ENCODE measurements around the gene JMJD7. TPM values are rescaled to one million over a fixed set of nuclear protein-coding genes. Genes with fewer than 3 reads are reported as not detected.

The JMJD7 gene
- 14.3 TPM for total RNA-seq
- long read RNA-seq, transcript JMJD7-201 (8 exons, 1,416 nt) = major isoform, 38 of 49 reads
- long read RNA-seq, partial matches to known transcripts = 11 of 49 reads
- long read RNA-seq, other reads (novel, unspliced or antisense) = 0 of 49 reads

DNA sequence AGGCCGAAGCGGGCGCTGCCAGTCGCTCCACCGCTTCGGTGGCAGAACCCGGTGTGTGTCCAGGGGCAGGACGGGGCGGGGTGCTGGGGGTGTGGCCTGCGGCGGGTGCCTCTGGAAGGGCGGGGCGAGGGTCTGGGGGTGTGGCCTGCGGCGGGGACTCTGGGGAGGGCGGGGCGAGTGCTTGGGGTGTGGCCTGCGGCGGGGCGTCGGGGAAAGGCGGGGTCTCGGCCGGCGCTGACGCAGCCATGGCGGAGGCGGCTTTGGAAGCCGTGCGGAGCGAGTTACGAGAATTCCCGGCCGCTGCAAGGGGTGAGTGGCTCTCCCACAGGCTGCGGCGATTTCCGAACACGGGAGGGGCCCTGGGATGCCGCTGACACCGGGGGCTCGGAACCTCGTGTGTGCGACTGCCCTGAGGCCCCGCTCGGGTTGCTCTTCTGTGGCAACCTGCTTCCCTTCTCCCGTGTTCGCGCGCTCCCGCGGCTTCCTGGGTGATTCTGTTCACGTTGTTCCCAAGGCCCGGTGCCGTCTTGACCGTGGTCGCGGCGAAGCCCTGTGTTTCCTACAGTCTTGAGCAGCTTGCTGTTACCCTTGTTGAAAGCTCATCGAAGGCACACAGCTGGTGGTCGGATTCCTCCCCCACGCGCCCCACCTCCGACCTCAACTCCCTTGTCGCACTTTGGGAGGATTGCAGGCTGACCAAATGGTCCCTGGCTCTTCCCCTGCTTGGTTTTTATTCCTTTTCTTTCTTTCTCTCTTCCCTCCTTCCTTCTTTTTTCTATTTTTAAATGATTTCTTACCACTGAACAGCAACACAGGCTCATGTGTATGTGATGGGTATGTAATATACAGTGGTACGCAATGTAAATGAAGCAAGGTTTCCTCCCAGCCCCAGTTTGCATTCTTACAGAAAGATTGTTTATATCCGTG lies at the start of gene JMJD7:
JMJD7 (plus strand) TSS at position 213 of the 927 bp plus-strand sequence; CDS start at position 246, 33 bp downstream.
- intact Hi-C loops (cut with DNase I) = loop anchor here (2.0 kb wide), 1 partner anchor 77 kb away; no protein-coding TSS in a partner anchor

DNA sequence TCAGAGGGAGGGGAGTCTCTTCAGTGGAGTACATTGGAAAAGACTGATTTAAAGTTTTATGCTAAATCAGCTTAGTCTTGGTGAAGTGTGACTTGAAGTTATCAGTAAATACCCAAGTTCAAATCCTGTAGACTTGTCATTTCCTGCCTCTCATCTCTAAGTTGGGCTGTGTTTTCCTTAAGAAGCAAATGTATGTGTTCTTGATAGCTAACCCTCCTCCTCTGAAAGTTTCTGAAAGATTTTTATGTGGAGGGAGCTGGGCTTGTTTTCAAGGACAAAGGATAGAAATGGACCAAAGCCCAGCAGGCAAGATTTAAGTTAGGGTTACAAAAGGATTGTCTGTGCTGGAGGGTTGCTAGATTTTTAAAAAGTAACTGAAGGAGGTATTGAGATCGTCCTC lies 49.4 kb upstream of the JMJD7 start:
- intact Hi-C loops (cut with DNase I) = no loop called here
- ATAC-seq (ENCODE audit: poor library complexity) (no peak), DNase-seq (no peak)

More for the DNA sequence above, at the start of gene JMJD7:
- ATAC-seq (ENCODE audit: poor library complexity) = peak; percentile 98
- peak; percentile 97 for DNase-seq

DNA sequence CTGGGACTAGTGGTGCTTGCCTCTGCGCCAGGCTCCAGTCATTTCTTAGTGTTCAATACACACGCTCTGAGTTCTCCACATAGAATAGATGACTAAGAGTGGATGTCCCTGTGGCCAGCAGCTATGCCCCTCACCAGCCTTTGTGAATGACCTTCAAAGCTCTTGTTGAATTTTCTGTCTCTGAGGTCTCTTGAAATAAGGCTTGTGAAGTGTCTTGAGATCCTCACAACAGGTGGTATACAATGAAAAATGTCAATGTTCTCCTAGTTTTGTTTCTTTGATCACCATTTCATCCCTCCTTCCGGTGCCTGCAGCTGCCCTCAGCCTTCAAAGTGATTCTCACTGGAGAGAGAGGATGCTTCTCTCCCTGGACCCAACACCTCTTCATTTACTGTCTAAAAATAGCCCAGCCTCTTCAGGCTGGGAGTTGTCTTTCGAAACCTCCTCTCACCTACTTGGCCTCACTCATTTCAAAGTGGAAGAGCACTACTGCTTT lies 48.2 kb upstream of the JMJD7 start:
- DNase-seq = no peak
- peak; percentile 84 for ATAC-seq (ENCODE audit: poor library complexity)
- intact Hi-C loops (cut with DNase I) = no loop called here

DNA sequence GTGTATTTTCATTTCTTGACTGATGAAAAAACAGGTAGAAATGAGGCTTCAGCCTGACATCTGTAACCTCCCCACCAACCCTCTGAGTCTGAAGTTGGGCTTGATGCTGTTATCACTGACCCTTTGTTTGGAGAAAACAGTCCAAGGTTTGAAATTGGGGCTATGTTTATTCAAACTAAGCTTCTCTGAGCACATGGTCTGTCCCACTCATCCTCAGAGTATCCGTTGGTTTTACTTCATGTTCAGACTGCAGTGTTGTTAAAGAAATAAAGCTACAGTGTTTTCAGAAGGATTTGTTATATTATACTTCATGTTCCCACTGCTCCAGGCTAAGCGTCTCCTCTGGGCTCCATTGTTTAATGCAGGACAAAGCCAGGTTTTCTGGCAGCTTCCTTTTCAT lies 47.6 kb upstream of the JMJD7 start:
- intact Hi-C loops (cut with DNase I) = no loop called here
- ATAC-seq (ENCODE audit: poor library complexity) = no peak
- no peak for DNase-seq

DNA sequence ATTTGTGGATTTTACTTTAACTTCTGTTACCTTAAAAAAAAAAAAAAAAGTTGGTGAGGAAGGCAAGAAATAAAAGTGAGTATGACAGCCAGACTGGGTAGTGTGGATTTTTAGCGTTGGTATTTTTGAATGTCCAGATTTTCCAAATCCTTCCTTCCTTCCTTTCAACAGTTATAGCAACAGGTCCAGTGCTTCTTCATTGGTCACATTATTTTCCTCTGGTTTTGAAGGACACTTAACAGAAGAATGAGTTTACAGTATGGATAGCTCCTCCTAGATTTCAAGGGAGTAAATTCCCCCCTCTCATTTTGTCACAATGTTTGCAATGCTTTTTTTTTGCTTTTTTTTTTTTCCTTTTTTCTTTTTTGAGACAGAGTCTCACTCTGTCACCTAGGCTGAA lies 47.2 kb upstream of the JMJD7 start:
- intact Hi-C loops (cut with DNase I) = no loop called here
- DNase-seq = no peak
- no peak for ATAC-seq (ENCODE audit: poor library complexity)

DNA sequence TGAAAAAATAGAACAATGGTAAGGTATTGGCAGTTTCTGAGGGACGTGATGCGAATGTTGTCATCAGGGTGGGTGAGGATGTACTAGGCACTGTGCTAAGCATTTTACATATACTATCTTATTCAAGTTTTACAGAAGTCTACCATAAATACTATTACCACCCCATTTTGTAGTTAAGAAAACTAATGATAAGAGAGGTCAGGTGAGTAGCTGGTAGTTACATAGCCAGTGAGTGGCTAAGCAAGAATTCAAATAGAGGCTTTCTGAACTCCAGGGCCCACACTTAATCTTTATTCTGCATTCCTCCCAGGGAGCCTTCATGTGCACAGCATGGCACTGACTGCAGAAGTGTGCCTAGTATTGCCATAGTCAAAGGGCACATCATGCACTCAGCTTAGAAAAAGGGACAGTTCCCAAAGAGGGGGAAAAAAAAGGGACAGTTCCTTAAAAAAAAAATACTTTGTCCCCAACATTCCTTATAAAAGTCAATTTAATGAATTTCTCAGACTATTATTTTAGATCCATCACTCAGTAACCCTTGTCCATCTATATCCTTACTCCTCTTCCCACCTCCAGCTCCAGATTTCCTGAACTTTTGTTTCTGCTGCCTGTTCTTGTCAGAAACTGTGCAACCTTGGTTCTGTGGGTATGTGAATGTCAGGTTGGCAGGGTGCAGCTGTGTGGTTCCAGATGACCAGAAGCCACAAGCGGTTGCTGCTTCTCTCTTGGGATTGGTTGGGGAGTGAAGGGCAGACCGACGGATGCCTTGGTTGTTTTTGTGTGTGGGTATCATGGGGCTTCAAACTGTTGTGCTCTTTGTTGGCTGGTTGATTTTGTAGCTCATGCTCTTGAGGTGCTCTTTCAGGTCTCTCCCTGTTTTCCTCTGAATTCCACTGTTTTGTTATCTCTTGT lies 45.3 kb upstream of the JMJD7 start:
- DNase-seq = no peak
- intact Hi-C loops (cut with DNase I) = no loop called here

DNA sequence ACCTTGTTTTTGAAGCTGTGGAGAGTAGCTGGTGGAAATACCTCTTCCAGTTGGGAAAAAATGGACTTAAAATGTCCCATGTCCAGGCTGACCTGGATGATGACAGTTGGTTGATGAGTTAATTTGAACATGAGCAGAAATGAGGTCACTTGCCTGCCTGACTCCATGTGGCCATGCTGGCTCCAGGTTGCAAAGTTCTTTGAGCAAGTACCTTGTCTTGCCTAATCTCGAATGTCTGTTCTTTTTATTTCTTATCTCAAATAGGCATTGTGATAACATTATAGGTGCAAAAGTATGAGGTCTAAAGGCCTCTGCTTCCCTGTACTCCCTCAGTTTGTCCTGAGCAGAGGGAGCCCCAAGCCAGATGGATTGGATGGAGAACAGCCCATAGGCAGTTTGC lies 44.6 kb upstream of the JMJD7 start:
- DNase-seq (no peak), ATAC-seq (ENCODE audit: poor library complexity) (no peak)
- intact Hi-C loops (cut with DNase I) = no loop called here

More for the DNA sequence above, 45.3 kb upstream of the JMJD7 start:
- no peak for ATAC-seq (ENCODE audit: poor library complexity)

DNA sequence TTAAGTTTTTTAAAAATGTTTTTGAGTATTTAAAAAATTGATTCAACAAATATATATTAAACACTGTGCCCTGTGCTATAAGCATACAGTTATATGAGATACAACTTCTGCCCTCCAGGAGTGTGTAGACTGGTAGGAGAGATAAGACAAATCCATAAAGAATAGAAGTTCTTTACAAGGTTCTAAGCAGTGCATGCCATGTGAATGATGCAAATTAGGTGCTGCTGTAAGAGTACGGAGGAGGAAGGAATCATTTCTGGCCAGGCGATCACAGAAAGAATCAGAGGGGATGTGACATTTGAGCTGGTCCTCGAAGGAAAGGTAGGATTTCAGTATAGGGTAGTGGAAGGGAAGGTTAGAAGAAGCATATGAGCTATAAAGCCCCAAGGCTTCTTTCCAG lies 39.6 kb upstream of the JMJD7 start:
- DNase-seq (no peak), ATAC-seq (ENCODE audit: poor library complexity) (no peak)
- intact Hi-C loops (cut with DNase I) = no loop called here

DNA sequence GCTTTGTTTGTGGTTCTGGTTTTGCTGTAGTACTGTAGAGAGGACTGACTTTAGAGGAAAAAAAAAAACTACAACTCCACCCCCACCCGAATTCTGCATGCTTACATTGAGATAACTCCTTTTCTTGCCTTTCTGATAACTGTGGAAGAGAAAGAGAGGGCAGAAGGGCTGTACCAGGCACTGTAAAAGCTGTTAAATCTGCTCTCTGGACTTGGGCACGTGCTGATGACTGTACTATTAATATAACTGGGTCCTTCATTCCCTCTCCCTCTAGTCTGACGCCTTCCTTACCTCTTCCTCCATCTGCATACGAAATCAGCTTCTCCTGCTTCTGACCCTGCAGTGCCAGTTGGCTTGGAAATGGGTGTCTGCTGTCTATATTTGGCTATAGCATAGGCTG lies 38.7 kb upstream of the JMJD7 start:
- DNase-seq = no peak
- intact Hi-C loops (cut with DNase I) = no loop called here
- peak; percentile 69 for ATAC-seq (ENCODE audit: poor library complexity)

DNA sequence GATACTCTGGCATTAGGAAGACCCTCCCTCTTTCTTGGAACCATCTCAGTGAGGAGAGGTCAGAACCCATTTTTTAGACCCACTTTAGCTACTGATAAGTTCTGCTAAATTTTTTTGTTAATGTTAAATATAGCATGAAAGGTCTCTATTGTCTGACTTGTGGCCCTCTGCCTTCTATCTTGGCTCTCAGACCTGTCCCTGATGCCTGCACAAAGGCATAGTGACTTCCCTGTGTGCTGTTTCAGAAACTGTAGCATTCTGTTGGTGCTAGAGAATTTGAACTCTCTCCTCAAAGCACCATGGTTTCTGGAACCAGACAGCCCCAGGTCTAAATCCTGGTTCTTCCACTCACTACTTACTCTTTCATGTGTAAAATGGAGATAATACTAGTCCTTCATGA lies 38.2 kb upstream of the JMJD7 start:
- intact Hi-C loops (cut with DNase I) = no loop called here
- no peak for DNase-seq
- ATAC-seq (ENCODE audit: poor library complexity) = no peak

DNA sequence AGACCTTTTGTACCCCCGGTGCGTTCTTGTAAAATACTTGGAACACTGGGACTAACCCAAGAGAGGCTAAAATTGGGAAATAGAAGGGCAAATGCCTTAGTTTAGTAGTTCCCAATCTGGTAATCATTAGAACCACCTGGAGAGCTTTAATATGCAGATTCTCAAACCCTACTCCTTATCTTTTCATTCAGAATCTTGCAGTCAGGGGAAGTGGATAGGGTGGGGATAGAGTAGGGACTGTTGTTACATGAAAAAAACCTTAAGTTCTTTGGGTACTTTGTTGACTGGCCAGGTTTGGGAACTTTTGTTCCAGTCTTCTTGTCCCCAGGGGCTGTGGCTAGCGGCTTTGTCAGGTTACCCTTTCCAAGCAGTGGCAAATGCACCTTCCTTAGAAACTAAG lies 37.7 kb upstream of the JMJD7 start:
- DNase-seq (no peak), ATAC-seq (ENCODE audit: poor library complexity) (no peak)
- intact Hi-C loops (cut with DNase I) = no loop called here

DNA sequence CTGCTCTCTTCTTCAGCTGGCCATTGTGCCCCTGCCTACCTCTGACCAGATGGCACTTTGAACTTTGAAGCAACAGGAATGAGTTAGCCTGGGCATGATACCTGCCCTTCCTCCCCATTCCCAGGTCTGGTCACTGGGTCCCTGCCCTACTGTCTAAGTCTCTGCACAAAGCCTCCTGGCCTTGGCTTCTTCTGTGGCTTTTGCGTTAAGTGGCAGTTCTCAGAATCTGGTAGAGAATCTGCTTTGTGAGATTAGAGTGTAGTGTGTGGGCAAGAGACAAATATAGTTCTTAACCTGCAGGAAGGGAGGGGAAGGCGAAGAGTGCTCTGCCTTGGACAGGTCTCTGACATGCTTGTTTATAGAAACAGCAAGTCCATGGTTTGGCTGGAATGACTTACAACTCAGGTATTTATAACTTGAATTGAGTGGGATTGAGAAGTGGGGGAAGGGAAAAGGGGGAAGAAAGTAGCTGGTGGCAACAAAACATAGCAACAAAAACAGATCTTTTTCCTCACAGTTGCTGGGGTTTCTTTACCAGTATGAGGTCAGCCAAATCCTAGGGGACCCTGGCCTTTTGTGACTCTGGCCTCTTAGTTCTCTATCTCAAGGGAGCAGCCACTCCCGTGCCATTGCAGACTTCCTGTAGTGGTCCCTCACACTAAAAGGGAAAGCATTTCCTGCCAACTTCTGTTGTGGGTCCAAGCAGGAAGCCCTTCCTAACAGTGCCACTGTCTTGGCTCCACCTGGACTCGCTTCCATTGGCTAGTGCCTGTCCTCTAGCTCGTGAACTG lies 36.9 kb upstream of the JMJD7 start:
- DNase-seq (no peak), ATAC-seq (ENCODE audit: poor library complexity) (peak; percentile 55)
- intact Hi-C loops (cut with DNase I) = no loop called here

DNA sequence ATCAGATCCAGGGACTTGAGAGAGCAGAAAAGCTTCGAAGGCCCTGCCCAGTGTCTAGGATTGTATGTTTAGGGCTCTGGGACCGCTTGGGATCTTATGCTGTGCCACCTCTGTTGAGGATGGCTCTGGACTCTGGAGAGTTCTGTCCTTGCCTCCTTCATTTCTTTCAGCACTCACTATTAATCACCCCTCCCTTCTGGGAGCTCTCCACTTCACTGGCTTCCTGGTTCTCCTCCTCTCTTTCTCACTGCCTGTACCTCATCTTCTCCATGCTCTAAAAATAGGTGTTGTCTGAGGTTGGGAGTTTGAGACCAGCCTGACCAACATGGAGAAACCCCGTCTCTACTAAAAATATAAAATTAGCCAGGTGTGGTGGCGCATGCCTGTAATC lies 36.4 kb upstream of the JMJD7 start:
- intact Hi-C loops (cut with DNase I) = no loop called here
- DNase-seq (no peak), ATAC-seq (ENCODE audit: poor library complexity) (no peak)

DNA sequence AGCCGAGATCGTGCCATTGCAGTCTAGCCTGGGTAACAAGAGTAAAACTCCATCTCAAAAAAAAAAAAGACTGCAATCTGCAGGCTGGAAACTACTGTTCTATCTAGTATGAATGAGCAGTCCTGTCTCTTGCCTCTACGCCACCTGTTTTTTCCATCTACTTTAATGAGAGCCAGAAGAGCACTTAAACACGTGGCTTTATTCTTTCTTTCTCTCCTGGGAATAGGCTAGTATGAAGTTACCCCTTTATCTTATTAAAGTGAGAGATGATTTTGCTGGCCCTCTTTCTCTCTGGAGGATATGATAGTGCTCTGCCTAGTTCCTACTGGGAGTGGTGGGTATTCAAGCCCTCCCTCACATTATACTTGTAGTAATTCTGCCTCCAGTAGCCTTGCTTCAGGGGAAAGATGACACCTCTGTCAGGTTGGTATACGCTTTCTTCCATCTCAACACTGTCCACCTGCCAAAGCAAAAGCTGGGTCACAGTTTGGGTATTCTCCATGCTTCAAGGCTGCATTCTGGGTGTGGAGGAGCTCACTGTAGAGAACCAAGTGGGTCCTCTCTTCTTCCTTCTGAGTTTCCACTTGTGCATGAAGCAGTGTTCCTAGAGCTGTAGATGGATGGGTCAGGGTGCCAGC lies 35.8 kb upstream of the JMJD7 start:
- intact Hi-C loops (cut with DNase I) = no loop called here
- no peak for DNase-seq
- no peak for ATAC-seq (ENCODE audit: poor library complexity)

DNA sequence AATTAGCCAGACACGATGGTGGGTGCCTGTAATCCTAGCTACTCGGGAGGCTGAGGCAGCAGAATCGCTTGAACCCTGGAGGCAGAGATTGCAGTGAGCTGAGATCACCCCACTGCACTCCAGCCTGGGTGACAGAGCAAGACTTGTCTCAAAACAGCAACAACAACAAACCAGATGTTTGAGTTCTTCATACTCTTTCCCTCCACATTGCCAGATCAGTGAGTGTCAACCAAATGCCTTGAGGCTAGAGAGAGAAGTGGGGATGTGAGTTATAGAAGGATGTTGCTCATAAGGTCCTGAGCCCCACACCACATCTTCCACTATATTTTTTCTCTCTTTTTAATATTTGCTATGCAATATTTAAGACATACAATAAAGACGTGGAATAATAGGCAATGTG lies 33.8 kb upstream of the JMJD7 start:
- no peak for DNase-seq
- intact Hi-C loops (cut with DNase I) = no loop called here
- no peak for ATAC-seq (ENCODE audit: poor library complexity)

DNA sequence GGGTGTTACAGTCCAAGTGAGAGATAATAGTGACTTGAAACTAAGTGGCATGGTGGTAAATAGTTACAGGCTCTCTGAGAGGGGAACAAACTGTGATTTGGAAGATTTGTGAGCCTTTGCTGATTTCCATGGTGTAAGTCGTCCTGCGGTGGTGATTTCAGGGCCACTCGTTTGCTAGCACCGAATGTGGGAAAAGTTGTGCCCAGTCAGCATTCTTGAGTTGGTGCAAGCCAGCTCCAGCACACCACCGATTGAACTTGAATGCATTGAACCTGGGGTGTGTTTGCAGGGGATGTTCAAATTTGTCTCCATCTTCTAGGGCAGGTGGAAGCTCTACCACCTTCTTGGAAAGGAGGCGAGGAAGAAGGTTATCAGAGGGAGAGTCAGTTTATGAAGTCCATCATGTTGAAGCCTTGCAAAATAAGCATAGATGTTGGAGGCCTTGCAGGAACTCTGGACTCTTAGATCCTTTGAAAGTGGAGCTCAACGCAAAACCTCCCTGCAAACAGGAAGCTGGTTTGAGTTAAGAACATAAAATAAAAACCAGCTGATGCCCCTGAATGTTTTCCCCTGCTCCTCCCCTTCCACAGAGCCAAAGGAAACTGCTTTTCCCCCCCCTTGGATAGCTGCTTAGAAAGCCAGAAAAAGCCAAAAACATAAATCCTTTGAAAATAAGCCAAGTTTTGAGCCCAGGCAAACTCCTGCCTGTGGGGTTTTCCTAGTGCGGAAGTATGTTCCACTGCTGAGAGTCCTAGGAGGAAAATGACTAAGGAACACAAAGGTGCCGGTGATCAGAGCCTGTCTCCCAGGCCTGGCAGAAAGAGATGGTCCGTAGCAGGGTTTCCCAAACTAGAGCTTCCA lies 31.7 kb upstream of the JMJD7 start:
- intact Hi-C loops (cut with DNase I) = no loop called here
- DNase-seq (no peak), ATAC-seq (ENCODE audit: poor library complexity) (no peak)
